ENCODE data around the gene PHETA1.

PHETA1 gene

DNA sequence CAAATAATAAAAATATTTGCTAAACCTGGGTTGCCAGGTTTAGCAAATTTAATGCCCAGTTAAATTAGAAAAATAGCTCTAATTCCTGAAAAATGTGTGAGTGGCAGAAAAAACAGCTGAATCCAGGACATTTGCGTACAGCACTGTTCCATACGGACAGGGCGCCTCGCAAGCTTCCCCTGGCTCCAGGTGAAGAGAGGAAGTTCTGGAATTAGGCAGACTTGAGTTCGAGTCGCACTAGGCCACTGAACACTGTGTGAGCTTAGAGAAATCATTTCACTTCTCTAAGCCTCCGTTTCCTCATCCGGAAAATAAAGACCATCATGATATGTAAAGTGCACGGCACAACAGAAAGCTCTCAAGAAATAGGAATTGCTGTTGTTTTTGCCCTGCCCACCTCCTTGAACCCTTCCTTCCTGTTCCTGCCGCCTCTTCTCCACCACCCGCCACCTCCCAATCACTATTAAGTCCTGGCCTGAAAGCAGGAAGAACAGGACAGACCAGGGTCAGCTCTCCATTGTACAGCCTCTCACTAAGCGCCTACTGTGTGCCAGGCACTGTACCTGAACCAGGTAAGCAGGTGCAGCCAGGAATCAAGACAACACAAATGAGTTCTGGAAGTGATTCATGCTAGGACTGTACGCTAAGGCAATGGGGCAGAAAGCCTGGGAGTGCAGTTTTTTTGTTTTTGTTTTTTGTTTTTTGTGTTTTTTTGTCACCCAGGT, 763 bp upstream of the PHETA1 start:
- no peak for DNase-seq (ENCODE audit: low read depth)

DNA sequence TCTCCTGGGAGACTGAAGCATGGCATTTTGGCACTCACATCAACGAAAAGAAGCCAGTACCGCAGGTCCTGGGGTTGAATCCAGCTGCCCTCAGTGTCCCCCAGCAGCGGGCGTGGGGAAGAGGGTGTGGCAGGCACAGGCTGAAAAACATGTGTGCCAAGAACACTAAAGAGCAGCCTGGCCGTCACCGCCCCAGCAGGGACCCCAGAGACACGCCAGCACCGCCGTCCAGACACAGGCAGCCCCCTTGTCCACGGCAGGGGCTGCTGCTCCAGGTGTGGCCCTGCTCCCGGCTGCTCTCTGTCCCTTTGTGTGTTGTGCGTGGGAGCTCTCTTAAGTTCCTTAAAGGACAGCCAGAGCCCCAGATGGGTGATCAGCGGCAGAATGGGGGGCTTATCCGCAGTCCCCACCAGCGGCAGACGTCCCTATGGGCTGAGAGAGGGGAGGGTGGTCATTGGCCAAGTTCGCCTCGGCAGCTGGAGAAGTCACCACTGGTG, 556 bp downstream of the PHETA1 start:
- DNase-seq (ENCODE audit: low read depth), result no peak

DNA sequence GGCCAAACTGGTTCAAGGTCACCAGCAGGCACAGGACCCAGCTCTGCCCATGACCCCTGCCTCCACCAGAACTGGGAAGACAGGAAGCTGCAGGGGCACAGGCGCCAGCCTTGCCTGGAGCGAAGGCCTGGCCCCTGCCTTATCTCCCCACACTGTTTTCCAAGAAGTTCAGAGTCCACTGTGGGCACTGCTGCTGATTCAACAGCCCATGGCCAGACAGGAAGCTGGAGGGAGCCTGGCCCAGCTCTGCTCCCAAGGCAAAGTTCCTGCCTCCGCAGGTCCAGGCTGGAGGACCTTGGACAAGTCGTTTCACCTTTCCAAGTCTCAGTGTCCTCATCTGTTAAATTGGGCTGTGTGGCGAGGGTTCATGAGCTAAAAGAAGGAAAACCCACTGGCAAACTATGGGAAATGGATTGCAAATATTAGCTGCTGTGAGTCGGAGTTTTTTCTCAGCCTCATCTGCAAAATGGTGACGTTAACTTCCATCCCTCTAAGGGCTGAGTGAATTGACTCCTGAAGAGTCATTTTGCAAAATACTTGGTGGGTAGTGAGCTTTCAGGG, 1.2 kb downstream of the PHETA1 start:
- no peak for DNase-seq (ENCODE audit: low read depth)

- no peak for DNase-seq (ENCODE audit: low read depth)
Observed at GRCh38 chr12:111366583-111366982, 2.3 kb downstream of the PHETA1 start.

DNA sequence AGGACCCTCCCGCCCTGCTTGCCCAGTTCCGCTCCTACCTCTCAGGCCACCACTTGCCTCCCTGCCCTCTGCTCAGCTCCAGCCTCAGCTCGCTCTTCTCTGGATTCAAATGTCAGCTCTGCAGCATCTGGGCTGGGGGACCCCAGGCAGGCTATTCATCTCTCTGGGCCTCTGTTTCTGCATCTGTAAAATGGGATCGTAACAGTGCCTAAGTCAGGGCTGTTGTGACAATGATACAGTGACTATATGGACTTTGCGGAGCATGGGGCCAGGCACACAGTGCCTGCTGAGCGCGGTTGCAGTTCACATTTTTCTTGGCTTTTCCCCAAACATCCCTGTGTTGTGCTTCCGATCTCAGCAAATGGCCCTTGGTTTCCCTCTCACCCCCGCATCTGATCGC, 2.8 kb downstream of the PHETA1 start:
- DNase-seq (ENCODE audit: low read depth), result no peak

DNA sequence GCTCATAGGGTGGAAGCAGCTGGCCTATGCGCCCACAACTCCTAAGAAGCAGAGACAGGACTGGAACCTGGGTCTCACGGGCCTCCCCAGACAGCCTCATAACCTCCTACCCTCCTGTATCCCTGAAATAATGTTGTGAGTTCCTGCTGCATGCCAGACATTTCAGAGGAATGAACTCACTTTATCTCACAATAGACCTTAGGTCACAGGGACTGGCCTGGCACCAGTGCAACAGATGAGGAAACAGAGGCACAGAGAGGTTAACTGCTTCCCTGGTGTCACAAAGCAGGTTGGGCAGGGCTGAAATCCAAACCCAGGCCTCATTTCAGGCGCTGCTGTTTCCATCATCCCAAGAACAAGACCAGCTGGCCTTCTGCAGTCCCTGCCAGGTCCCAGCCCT, 5.3 kb downstream of the PHETA1 start:
- no peak for DNase-seq (ENCODE audit: low read depth)

- no peak for DNase-seq (ENCODE audit: low read depth)
Observed at GRCh38 chr12:111362687-111363475, 6.0 kb downstream of the PHETA1 start.

DNA sequence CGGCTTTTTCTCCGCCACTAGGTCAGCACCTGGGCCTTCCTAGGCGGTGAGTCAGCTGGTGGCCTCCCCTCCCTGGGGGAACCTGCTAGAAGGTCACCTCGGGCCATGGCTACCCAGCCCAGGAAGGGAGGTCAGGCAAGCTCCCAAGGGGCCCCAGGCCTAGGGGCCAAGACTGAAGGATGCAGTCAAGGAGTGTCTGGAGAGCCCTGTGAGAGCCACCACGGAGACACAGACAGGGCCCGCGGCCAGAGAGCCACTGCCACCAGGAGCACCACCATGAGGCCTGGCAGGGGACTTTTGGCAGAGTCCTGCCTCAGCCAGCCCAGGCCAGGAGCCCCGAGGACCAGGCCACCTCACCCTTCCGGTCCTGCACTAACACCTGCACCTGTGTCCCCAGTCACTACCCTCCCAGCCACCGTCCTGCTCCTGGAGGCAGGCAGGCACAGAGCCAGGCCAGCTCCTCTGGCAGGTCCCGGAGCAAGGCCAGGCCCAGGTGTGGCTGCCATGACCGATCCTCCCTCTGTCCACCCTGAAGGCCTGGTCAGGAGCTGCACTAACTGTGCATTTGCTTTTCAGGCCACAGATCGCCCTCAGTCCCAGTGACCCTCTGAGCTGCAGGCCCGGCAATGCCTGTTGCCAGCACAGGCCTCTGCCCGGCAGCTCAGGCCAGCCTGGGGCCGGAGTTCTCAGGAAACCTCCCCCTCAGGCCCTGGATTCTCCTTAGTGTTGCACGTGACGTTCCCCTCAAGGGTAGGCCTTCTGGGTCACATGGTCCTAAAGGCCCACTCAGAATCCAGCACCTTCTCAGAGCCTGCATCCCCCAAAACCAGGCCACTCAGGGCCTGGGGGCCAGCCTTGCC, 6.9 kb downstream of the PHETA1 start:
- DNase-seq (ENCODE audit: low read depth), result no peak

- DNase-seq (ENCODE audit: low read depth), result no peak
Observed at GRCh38 chr12:111361073-111361716, 7.7 kb downstream of the PHETA1 start.

DNA sequence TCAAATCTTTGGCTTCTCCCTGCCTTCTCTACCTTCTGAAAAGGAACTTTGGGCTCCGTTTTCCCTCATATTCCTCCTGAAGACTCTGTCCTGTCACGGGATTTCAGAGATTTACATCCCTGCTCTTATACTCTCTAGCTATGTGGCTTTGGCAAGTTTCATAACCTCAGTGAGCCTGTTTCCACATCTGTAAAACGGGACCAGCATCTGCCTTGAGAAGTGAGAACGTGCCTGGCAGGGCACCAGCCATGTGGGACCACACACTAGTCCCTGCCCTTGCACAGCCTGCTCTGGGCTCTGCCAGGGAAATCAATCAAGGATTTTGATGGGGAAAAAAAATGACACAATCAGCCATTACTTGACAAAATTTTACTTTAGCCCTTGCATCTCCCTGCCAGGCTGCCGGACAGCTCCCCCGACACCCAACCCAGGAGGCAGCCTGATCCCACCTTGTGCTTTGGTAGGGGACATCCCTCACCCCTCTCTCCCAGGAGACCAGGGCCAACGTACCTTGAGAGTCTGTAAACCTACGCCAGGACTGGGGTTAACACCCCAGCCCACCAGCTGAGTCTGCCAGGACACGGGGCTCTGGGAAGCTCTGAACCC, 8.5 kb downstream of the PHETA1 start:
- DNase-seq (ENCODE audit: low read depth), result no peak

DNA sequence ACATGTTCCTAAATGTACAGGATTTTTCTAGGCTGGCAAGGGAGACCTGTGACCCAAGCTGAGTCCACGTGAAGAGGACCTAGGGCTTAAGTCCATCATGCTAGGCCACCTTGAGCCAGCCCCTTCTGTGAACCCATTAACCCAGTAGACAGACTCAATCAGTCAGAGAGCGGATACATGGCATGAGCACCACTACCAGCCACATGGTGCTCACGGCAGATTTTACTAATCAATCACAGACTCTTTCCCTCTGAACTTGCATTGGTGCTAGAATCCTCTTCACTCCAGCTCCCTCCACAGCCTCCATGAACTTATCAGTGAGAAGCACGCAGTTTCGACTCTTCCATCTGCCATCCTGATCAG, 9.0 kb downstream of the PHETA1 start:
- no peak for DNase-seq (ENCODE audit: low read depth)

- DNase-seq (ENCODE audit: low read depth), result no peak
Observed at GRCh38 chr12:111359231-111359913, 9.5 kb downstream of the PHETA1 start.

DNA sequence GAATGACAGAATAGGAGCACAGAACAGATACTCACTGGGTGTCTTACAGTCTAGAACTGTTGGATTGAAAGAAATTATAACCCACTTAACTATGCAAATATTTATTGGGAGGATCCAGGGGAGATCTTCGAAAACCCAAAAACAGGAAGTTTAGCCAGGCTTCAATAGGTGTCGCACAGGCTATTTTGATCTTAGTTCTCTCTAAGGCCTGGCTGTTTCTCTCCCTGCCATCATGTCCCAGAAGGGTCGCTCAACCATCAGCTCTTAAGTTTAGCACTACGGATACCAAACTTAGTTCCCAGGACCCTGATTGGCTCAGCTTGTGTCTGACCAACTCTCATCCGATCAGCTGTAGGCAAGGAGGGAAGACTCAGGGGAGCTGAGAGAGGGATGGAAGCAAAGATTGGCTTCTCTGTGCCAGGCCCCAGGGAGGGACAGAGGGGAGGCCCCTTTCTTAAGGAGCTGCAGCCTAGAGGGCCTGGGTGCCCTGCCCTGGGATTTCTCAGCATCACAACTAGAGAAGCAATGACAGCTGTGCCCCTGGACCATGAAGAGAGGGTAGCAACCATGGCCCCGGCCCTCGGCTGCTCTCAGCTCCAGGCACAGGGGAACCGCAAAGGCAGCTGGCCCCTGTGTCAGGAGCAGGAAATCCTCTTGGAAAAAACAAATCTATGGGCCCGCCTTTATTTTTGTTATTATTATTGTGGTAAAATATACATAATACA, 13.5 kb downstream of the PHETA1 start:
- DNase-seq (ENCODE audit: low read depth), result no peak

DNA sequence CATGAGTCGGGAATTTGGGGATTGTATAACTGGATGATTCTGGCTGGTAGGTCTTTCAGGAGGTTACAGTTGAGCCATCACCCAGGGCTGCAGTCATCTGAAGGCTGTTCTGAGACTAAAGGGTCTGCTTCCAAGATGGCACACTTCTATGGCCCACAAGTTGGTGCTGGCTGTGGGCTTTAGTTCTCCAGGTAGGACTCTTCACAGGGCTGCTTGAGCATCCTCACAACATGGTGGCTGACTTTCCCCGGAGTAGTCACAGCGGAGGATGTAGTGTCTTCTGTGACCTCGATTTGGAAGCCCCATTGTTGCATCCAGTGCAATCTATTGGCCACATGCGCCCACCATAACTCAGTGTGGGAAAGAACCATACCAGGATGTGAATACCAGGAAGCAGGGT, 14.4 kb downstream of the PHETA1 start:
- no peak for DNase-seq (ENCODE audit: low read depth)

DNA sequence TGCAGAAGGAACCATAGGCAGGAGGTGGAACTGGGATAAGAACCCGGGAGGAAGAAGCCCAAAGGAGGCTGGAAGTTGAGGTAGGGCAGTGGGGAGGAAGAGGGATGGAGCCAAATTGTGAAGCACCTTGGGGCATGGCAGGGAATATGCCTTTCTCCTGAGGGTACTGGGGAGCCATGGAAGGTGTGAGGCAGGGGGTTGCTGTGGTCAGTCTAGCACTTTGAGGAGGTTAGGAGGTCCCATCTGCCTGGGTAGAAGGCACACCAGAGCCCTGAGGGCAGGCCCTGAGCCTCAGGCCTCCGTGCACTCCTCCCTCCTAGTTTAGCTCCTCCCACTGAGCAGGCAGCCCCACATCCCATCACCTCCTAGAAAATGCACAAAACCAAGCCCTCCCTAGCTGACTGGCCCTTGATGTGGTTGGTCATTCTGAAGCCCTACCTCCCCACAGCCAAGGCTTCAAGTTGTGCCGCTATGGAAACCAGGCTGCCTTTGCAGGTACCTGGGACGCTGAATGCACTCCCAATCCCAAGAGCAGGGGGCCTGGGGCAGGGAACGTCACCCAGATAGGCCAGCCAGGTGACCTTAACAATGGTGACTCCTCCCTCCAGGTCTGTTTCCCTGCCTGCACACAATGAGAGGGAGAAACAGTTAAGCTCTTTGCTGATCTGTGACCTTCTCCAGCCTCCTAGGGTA, 15.1 kb downstream of the PHETA1 start:
- no peak for DNase-seq (ENCODE audit: low read depth)

DNA sequence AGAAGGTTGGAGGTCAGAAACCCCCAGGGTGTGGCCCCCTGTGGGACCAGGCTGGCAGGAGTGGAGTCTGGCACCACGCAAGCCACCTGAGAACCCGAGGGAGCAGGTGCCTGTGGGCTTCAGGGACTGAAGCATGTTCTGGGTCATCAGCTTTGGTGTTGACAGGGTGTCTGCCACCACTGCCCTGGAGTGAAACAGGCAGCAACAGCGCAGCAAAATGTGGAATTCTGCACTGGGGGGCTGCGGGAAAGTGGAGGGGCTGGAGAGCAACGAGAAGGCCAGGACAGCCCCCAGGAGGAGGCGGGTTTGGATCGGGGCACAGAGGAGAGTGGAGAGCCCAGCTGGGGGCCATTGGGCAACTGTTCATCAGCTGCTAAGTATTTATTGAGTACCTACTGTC, 15.9 kb downstream of the PHETA1 start:
- DNase-seq (ENCODE audit: low read depth), result no peak

DNA sequence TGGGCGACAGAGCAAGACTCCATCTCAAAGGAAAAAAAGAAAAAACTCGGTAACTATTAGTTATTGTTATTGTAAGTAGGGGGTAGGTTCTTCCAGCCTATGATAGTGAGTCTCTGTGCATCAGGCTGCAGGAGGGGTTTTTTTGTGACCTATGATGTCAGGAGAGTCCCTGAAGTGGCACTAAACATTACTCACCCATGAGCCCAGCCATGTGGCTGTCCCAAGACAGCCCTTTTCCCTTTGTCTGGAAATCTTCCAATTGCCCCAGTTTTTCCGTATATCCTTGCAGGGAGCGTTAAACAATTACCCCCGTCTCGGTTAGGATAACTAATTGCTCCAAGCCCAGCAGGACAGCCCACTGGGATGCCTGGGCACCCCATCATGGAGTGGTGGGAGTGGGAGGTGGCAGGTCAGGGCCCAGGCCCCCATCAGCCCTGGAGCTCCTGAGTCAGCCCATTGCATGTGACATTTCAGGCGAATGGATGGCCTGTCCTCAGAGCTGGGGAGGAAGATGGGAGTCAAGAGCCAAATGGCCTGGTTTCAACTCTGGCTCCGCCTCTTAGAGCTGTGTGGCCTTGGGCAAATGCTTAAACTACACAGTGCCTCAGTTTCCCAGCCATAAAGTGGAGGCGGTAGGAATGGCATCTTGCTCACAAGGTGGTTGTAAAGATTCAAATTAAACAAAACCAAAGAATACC, 16.4 kb downstream of the PHETA1 start:
- DNase-seq (ENCODE audit: low read depth), result no peak

DNA sequence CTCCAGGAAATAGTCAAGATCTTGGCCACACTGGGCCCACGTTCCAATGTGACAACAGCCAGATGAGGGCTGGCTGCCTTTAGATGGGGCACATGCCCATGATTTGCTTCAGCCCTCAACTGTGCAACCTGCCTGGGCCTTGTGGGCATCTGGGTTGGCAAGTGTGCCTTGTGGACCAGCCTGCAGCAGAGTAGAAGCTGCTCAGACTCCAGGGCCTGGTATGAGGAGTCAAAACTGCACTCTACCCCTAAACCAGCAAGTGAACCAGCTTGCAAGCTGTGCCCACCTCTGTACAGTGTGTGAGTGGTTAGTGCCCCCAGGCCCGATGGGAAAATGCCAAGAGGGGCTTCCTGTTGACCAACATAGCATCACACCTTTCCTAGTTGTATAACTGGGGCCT, 17.9 kb downstream of the PHETA1 start:
- DNase-seq (ENCODE audit: low read depth), result no peak
